Gastroesophageal sphincter (tissue), 3 donors: ENCODE data around the gene GRK5.

Experiments
- CTCF ChIP-seq, 4 experiments: fragments of 200-600 bp in 2 of 4; fragments of 450-650 bp in 2 of 4; sonication (generic) in 1 of 4; IDR thresholded peaks; one replicate each; pipeline ENCODE4 v1.5.1; 2017 to 2019; ENCODE audit warnings: antibody characterized with exemption in 4 of 4, mild to moderate bottlenecking in 2 of 4, moderate library complexity in 2 of 4
- POLR2A ChIP-seq, 2 donors: fragments of 450-650 bp; IDR thresholded peaks; one replicate each; pipeline ENCODE4 v1.6.1; 2017; ENCODE audit warnings: antibody characterized with exemption in 2 of 2, mild to moderate bottlenecking in 2 of 2, moderate library complexity in 1 of 2

- TF ChIP-seq CTCF (IDR thresholded peaks at IDR 0.05) (no peak), POLR2A (IDR thresholded peaks at IDR 0.05) (no peak)
Measured at GRCh38 chr10:119342335-119342734, 135.0 kb downstream of the GRK5 start.
